H9 (cell line): ENCODE results near the gene INTS15. TPM values are rescaled to one million over a fixed set of nuclear protein-coding genes. Genes with fewer than 3 reads are reported as not detected.
A peak's percentile ranks its signal among the peaks of the same experiment; 100 is the strongest.

Source experiments
- DNase-seq: peaks from one replicate; pipeline ENCODE4 v3.0.0-alpha.2; 2017
- H2AFZ ChIP-seq: one replicate; pipeline ENCODE4 v1.6.1; 2013; ENCODE audit warnings: mild to moderate bottlenecking, low read length, control low read depth, moderate library complexity
- H2AK5ac ChIP-seq: 2 replicates; pipeline ENCODE4 v1.6.1; 2013; ENCODE audit warnings: low read length, control low read depth, mixed read lengths; ENCODE audit not compliant: insufficient read length
- H2BK120ac ChIP-seq: one replicate; pipeline ENCODE4 v1.6.1; 2013; ENCODE audit warnings: low read depth, mild to moderate bottlenecking, low read length, control low read depth, inconsistent platforms; ENCODE audit not compliant: poor library complexity, severe bottlenecking
- H2BK12ac ChIP-seq: 2 replicates; pipeline ENCODE4 v1.6.1; 2013; ENCODE audit warnings: low read length, control low read depth, mixed read lengths, low read depth; ENCODE audit not compliant: insufficient read length
- H2BK15ac ChIP-seq: 2 replicates; pipeline ENCODE4 v1.6.1; 2013; ENCODE audit warnings: low read depth, low read length, control low read depth
- H2BK20ac ChIP-seq: one replicate; pipeline ENCODE4 v1.6.1; 2013; ENCODE audit warnings: low read depth, mild to moderate bottlenecking, low read length, control low read depth, inconsistent platforms; ENCODE audit not compliant: poor library complexity, severe bottlenecking
- H2BK5ac ChIP-seq: 2 replicates; pipeline ENCODE4 v1.6.1; 2013; ENCODE audit warnings: low read length, control low read depth, mixed read lengths; ENCODE audit not compliant: insufficient read length
- H3K14ac ChIP-seq: 2 replicates; pipeline ENCODE4 v1.6.1; 2013; ENCODE audit warnings: low read length, control low read depth; ENCODE audit not compliant: insufficient read depth
- H3K18ac ChIP-seq: 2 replicates; pipeline ENCODE4 v1.6.1; 2013; ENCODE audit warnings: low read depth, mild to moderate bottlenecking, mixed read lengths, low read length, control low read depth; ENCODE audit not compliant: insufficient read length
- H3K23ac ChIP-seq: 2 replicates; pipeline ENCODE4 v1.6.1; 2013; ENCODE audit warnings: low read length, control low read depth, mixed read lengths, low read depth; ENCODE audit not compliant: insufficient read length
- H3K23me2 ChIP-seq: 2 replicates; pipeline ENCODE4 v1.6.1; 2013; ENCODE audit warnings: low read depth, mild to moderate bottlenecking, mixed read lengths, low read length, control low read depth; ENCODE audit not compliant: insufficient read length, poor library complexity, severe bottlenecking
- H3K27ac ChIP-seq: 2 replicates; pipeline ENCODE4 v1.5.1; 2013; ENCODE audit warnings: low read length, control low read depth, mixed read lengths, low read depth; ENCODE audit not compliant: insufficient read length
- H3K27me3 ChIP-seq: 2 replicates; pipeline ENCODE4 v1.6.1; 2013; ENCODE audit warnings: low read length, control low read depth, inconsistent platforms; ENCODE audit not compliant: insufficient read depth
- H3K4ac ChIP-seq: 2 replicates; pipeline ENCODE4 v1.6.1; 2013; ENCODE audit warnings: low read depth, mild to moderate bottlenecking, control low read depth, inconsistent platforms, low read length, moderate library complexity
- H3K4me1 ChIP-seq: 2 replicates; pipeline ENCODE4 v1.6.1; 2013; ENCODE audit warnings: low read length, control low read depth, inconsistent platforms; ENCODE audit not compliant: insufficient read depth
- H3K4me2 ChIP-seq: 2 replicates; pipeline ENCODE4 v1.6.1; 2013; ENCODE audit warnings: low read length, control low read depth, mixed read lengths; ENCODE audit not compliant: insufficient read length, insufficient read depth
- H3K56ac ChIP-seq: 2 replicates; pipeline ENCODE4 v1.6.1; 2013; ENCODE audit warnings: low read depth, mild to moderate bottlenecking, mixed read lengths, low read length, control low read depth; ENCODE audit not compliant: insufficient read length
- H3K79me1 ChIP-seq: 2 replicates; pipeline ENCODE4 v1.6.1; 2013; ENCODE audit warnings: low read depth, mild to moderate bottlenecking, moderate library complexity, low read length, control low read depth, inconsistent platforms; ENCODE audit not compliant: insufficient read depth, poor library complexity, severe bottlenecking
- H3K79me2 ChIP-seq: 2 replicates; pipeline ENCODE4 v1.6.1; 2013; ENCODE audit warnings: low read length, control low read depth, inconsistent platforms; ENCODE audit not compliant: insufficient read depth
- H3K9ac ChIP-seq: 2 replicates; pipeline ENCODE4 v1.6.1; 2013; ENCODE audit warnings: low read length, control low read depth, mixed read lengths; ENCODE audit not compliant: insufficient read length; ENCODE audit errors: extremely low read depth
- H3K9me3 ChIP-seq: one replicate; pipeline ENCODE4 v1.6.1; 2013; ENCODE audit warnings: low read depth, low read length, inconsistent platforms; ENCODE audit not compliant: control insufficient read depth
- H3T11ph ChIP-seq: one replicate; pipeline ENCODE4 v1.6.1; 2013; ENCODE audit warnings: mild to moderate bottlenecking, low read length, control low read depth, inconsistent platforms
- H4K20me1 ChIP-seq: one replicate; pipeline ENCODE4 v1.6.1; 2013; ENCODE audit not compliant: control insufficient read depth, insufficient read length, insufficient read depth
- H4K5ac ChIP-seq: 2 replicates; pipeline ENCODE4 v1.6.1; 2013; ENCODE audit warnings: low read depth, mild to moderate bottlenecking, mixed read lengths, low read length, control low read depth; ENCODE audit not compliant: insufficient read length
- H4K8ac ChIP-seq: replicated peaks from 2 replicates; pipeline ENCODE4 v1.6.1; 2013; ENCODE audit warnings: low read length, control low read depth, mixed read lengths, low read depth; ENCODE audit not compliant: insufficient read length
- H4K91ac ChIP-seq: 2 replicates; pipeline ENCODE4 v1.6.1; 2013; ENCODE audit warnings: low read depth, mild to moderate bottlenecking, moderate library complexity, mixed read lengths, low read length, control low read depth; ENCODE audit not compliant: insufficient read length
- H3K27ac Mint-ChIP-seq, 3 experiments: 2 replicates in 2 of 3; 3 replicates in 1 of 3; pipeline ENCODE4 v1.8.0; 2020 to 2021; ENCODE audit warnings: mixed read lengths in 3 of 3, mild to moderate bottlenecking in 1 of 3, moderate library complexity in 1 of 3
- H3K27me3 Mint-ChIP-seq: 2 replicates; pipeline ENCODE4 v1.8.0; 2021; ENCODE audit warnings: low read depth, mild to moderate bottlenecking, moderate library complexity, mixed read lengths
- H3K36me3 Mint-ChIP-seq, 3 experiments: 2 replicates in 2 of 3; 3 replicates in 1 of 3; pipeline ENCODE4 v1.8.0; 2020 to 2021; ENCODE audit warnings: low read depth in 3 of 3, mixed read lengths in 3 of 3; ENCODE audit not compliant: insufficient read depth in 1 of 3
- H3K4me1 Mint-ChIP-seq, 2 experiments: 2 replicates each; pipeline ENCODE4 v1.8.0; 2020; ENCODE audit warnings: mixed read lengths in 2 of 2
- H3K4me3 Mint-ChIP-seq, 2 experiments: 2 replicates in 1 of 2; 3 replicates in 1 of 2; pipeline ENCODE4 v1.8.0; 2020 to 2021; ENCODE audit warnings: mild to moderate bottlenecking in 2 of 2, mixed read lengths in 2 of 2, moderate library complexity in 1 of 2
- H3K9me3 Mint-ChIP-seq, 2 experiments: 2 replicates in 1 of 2; 3 replicates in 1 of 2; pipeline ENCODE4 v1.8.0; 2020; ENCODE audit warnings: mild to moderate bottlenecking in 2 of 2, mixed read lengths in 2 of 2, moderate library complexity in 1 of 2
- CTCF ChIP-seq: fragments of 200-600 bp; sonication (generic); conservative IDR thresholded peaks from 3 replicates; pipeline ENCODE4 v1.8.0; 2021; ENCODE audit warnings: antibody characterized with exemption, mild to moderate bottlenecking
- WGBS: extraction: QIAGEN DNeasy Blood & Tissue Kit; methylation state at CpG from one replicate; pipeline ENCODE4 v1.1.7; 2013; ENCODE audit warnings: missing lambda C conversion rate, low lambda C conversion rate, mixed read lengths; ENCODE audit not compliant: insufficient read length; ENCODE audit errors: extremely low coverage; 5-methylcytosine and 5-hydroxymethylcytosine counted together
- total RNA-seq: library from RNA; stranded (reverse); gene quantifications from 2 replicates; pipeline ENCODE4 v1.2.1, GENCODE V29; 2021

The INTS15 gene
- total RNA-seq, 1 experiment from 2014 or later, result 42.9 TPM

GRCh38 chr7:6644728-6645127 is 54.9 kb downstream of the INTS15 start:
- Histone ChIP-seq H3T11ph (no peak overlapping the region), H4K5ac (no peak overlapping the region), H4K91ac (no peak overlapping the region), H3K18ac (no peak overlapping the region), H2BK15ac (no peak overlapping the region), H2BK5ac (no peak overlapping the region), H3K4me1 (no peaks in the 10 kb centered on the region), H3K4me2 (no peak overlapping the region), H2BK12ac (no peak overlapping the region), H3K9ac (no peak overlapping the region), H3K23ac (no peak overlapping the region), H3K56ac (no peak overlapping the region), H3K14ac (no peak overlapping the region), H2BK120ac (no peak overlapping the region), H3K4ac (no peak overlapping the region), H4K20me1 (no peaks in the 10 kb centered on the region), H3K79me2 (no peaks in the 10 kb centered on the region), H3K27me3 (no peaks in the 10 kb centered on the region), H3K23me2 (no peaks in the 10 kb centered on the region), H3K79me1 (no peaks in the 10 kb centered on the region), H2BK20ac (no peak overlapping the region), H3K27ac (no peak overlapping the region), H4K8ac (no peak overlapping the region), H2AK5ac (no peak overlapping the region), H3K9me3 (no peaks in the 10 kb centered on the region), H2AFZ (no peak overlapping the region)
- Mint-ChIP-seq H3K27ac (no peak overlapping the region), H3K9me3 (no peaks in the 10 kb centered on the region), H3K27me3 (no peaks in the 10 kb centered on the region), H3K4me1 (peaks cover 6 to 8% of the 10 kb centered on the region in 2 experiments), H3K4me3 (no peak overlapping the region), H3K36me3 (peaks cover 0 to 37% (median 11%) of the 10 kb centered on the region in 3 experiments; a peak in 4 of 7 replicates)
- DNase-seq, result peak; percentile 19
- no peak for TF ChIP-seq CTCF
- no CpG with 5 or more reads among the region's 10 CpGs for WGBS
